OCI-LY7 (cell line): Measurements from ENCODE around the gene RIN1. TPM values are rescaled to one million over a fixed set of nuclear protein-coding genes. Genes with fewer than 3 reads are reported as not detected.
A peak's percentile ranks its signal among the peaks of the same experiment; 100 is the strongest.

Source experiments
- BruUV-seq: library from RNA; stranded (reverse); fragments of 400-500 nt; replicated peaks from 2 replicates; lab custom pipeline; 2021; lab: Mats Ljungman, UMichigan
- CTCF ChIA-PET: fragments of 300-600 bp; sonication (Branson Sonifier 250); formaldehyde crosslinking; loops from one replicate; lab custom pipeline; 2022; ENCODE audit warnings: antibody characterized with exemption; ENCODE audit not compliant: unreplicated experiment; lab: Charles Lee
- POLR2A ChIA-PET: fragments of 300-600 bp; sonication (Branson Sonifier 250); formaldehyde crosslinking; loops from one replicate; lab custom pipeline; 2022; ENCODE audit warnings: antibody characterized with exemption; lab: Charles Lee
- DNase-seq: peaks from one replicate; pipeline ENCODE4 v3.0.0-alpha.2; 2015; ENCODE audit warnings: low spot score
- H2AFZ ChIP-seq: fragments of 200-600 bp; sonication (generic), shearing (Covaris generic); 2 replicates; pipeline ENCODE4 v1.6.1; 2014; ENCODE audit warnings: mild to moderate bottlenecking, antibody characterized with exemption, low read length, moderate library complexity
- H3K27ac ChIP-seq: fragments of 200-600 bp; sonication (generic); 2 replicates; pipeline ENCODE4 v1.5.1; 2014; ENCODE audit warnings: mixed run types, low read depth, mild to moderate bottlenecking, moderate library complexity, low read length, inconsistent platforms; ENCODE audit not compliant: poor library complexity, severe bottlenecking
- H3K36me3 ChIP-seq: fragments of 200-600 bp; sonication (generic); 2 replicates; pipeline ENCODE4 v1.6.1; 2014; ENCODE audit warnings: mild to moderate bottlenecking, antibody characterized with exemption, low read length, moderate library complexity, mixed read lengths; ENCODE audit not compliant: insufficient read depth
- H3K4me1 ChIP-seq: fragments of 200-600 bp; sonication (generic); 2 replicates; pipeline ENCODE4 v1.5.1; 2014; ENCODE audit warnings: mild to moderate bottlenecking, low read length; ENCODE audit not compliant: insufficient read depth, poor library complexity, severe bottlenecking
- H3K4me2 ChIP-seq: fragments of 200-600 bp; sonication (generic); 2 replicates; pipeline ENCODE4 v1.6.1; 2014; ENCODE audit warnings: mild to moderate bottlenecking, low read length
- H3K4me3 ChIP-seq: fragments of 200-600 bp; sonication (generic); 2 replicates; pipeline ENCODE4 v1.5.1; 2014; ENCODE audit warnings: mild to moderate bottlenecking, low read depth, low read length; ENCODE audit not compliant: poor library complexity, severe bottlenecking
- H3K79me2 ChIP-seq: fragments of 200-600 bp; sonication (generic); 2 replicates; pipeline ENCODE4 v1.6.1; 2016; ENCODE audit warnings: low read depth, mild to moderate bottlenecking, low read length, moderate library complexity, mixed read lengths; ENCODE audit not compliant: insufficient read depth
- H3K9me2 ChIP-seq: fragments of 200-600 bp; sonication (generic); 2 replicates; pipeline ENCODE4 v1.6.1; 2016; ENCODE audit warnings: mild to moderate bottlenecking, low read length, mixed read lengths; ENCODE audit not compliant: insufficient read depth
- H3K9me3 ChIP-seq: fragments of 200-600 bp; sonication (generic); 2 replicates; pipeline ENCODE4 v1.6.1; 2014; ENCODE audit warnings: mild to moderate bottlenecking, mixed run types, low read length, mixed read lengths
- H4K20me1 ChIP-seq: fragments of 200-600 bp; sonication (generic); 2 replicates; pipeline ENCODE4 v1.6.1; 2014; ENCODE audit warnings: mild to moderate bottlenecking, antibody characterized with exemption, low read length, moderate library complexity, mixed read lengths; ENCODE audit not compliant: insufficient read depth
- EZH2phosphoT487 ChIP-seq: fragments of 200-600 bp; sonication (generic); IDR thresholded peaks from 2 replicates; pipeline ENCODE4 v1.6.1; 2018; ENCODE audit warnings: low read depth, borderline replicate concordance, mild to moderate bottlenecking, mixed run types, antibody characterized with exemption, low read length, moderate library complexity, mixed read lengths
- intact Hi-C: fragments of 100-400 bp; cut with micrococcal nuclease; formaldehyde crosslinking; loops from one replicate; pipeline ENCODE4 v1.10.0; 2022; ENCODE audit not compliant: unreplicated experiment
- total RNA-seq, 2 experiments: library from RNA; depleted of rRNA in 1 of 2; stranded (reverse); fragments of >200 nt in 1 of 2; shearing (Covaris generic) in 1 of 2; gene quantifications; 2 replicates each; pipeline ENCODE4 v1.2.3, GENCODE V29; 2014 to 2022
- TF ChIP-seq, protein P1 (sequence below): fragments of 200-600 bp; sonication (generic); conservative IDR thresholded peaks from 2 replicates; pipeline ENCODE4 v1.5.1; 2014; ENCODE audit warnings: mild to moderate bottlenecking, antibody characterized with exemption, low read length, moderate library complexity, mixed read lengths

Gene RIN1
- total RNA-seq, 2 experiments from 2014 or later, result 1.6 to 2.9 TPM

DNA sequence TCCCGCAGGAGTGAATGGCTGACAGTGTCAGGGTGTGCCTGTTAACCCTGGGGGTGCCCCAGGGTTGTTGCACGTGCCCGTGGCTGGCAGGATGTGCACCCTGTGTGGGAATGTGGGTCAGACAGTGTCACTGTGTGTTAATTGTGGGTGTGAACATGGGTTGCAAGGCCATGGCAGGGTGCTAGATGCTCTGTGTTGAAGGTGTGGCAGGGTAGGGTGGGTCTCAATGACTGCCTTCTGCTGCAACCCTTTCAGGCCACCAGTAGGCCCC is 8.3 kb downstream of the RIN1 start:
- intact Hi-C loops, result loop anchor here (1.0 to 2.0 kb wide), 2 partner anchors 16 to 39 kb away; partner anchors contain the start of gene YIF1A
- DNase-seq, result no peak
- H3K4me3 ChIP-seq, result no peak overlapping the region
- BruUV-seq, result no TSS peak
- ChIA-PET POLR2A (no interaction called here), CTCF (no interaction called here)
- H3K4me1 ChIP-seq, result peaks cover 46% of the 10 kb centered on the region
- H3K9me3 ChIP-seq, result no peaks in the 10 kb centered on the region
- H2AFZ ChIP-seq, result peak overlapping the region; percentile 96; the same call in 1 of the 2 replicates
- no peaks in the 10 kb centered on the region for H3K9me2 ChIP-seq
- no peaks in the 10 kb centered on the region for H3K36me3 ChIP-seq
- no peak for TF ChIP-seq EZH2phosphoT487
- TF ChIP-seq, protein P1, sequence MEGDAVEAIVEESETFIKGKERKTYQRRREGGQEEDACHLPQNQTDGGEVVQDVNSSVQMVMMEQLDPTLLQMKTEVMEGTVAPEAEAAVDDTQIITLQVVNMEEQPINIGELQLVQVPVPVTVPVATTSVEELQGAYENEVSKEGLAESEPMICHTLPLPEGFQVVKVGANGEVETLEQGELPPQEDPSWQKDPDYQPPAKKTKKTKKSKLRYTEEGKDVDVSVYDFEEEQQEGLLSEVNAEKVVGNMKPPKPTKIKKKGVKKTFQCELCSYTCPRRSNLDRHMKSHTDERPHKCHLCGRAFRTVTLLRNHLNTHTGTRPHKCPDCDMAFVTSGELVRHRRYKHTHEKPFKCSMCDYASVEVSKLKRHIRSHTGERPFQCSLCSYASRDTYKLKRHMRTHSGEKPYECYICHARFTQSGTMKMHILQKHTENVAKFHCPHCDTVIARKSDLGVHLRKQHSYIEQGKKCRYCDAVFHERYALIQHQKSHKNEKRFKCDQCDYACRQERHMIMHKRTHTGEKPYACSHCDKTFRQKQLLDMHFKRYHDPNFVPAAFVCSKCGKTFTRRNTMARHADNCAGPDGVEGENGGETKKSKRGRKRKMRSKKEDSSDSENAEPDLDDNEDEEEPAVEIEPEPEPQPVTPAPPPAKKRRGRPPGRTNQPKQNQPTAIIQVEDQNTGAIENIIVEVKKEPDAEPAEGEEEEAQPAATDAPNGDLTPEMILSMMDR, result no peak
- H3K4me2 ChIP-seq, result peak overlapping the region; percentile 75
- H3K79me2 ChIP-seq, result no peaks in the 10 kb centered on the region
- H3K27ac ChIP-seq, result peak overlapping the region; percentile 45
- no peaks in the 10 kb centered on the region for H4K20me1 ChIP-seq

- ChIA-PET POLR2A (interaction anchor here (1.6 kb wide), 1 partner anchor 15 kb away, joined by 7 read pairs; no protein-coding TSS in a partner anchor), CTCF (no interaction called here)
- H3K4me2 ChIP-seq, result peak overlapping the region; percentile 75
- peaks cover 46% of the 10 kb centered on the region for H3K4me1 ChIP-seq
- H2AFZ ChIP-seq, result peak overlapping the region; percentile 96; the same call in 1 of the 2 replicates
- DNase-seq, result no peak
- H3K27ac ChIP-seq, result peak overlapping the region; percentile 54
- no peak for TF ChIP-seq EZH2phosphoT487
- TF ChIP-seq, protein P1, result no peak
- H3K79me2 ChIP-seq, result no peaks in the 10 kb centered on the region
- intact Hi-C loops, result loop anchor here (1.0 to 2.0 kb wide), 2 partner anchors 15 to 39 kb away; partner anchors contain the start of gene YIF1A
- no peak overlapping the region for H3K4me3 ChIP-seq
- no peaks in the 10 kb centered on the region for H3K36me3 ChIP-seq
- no peaks in the 10 kb centered on the region for H3K9me2 ChIP-seq
- no peaks in the 10 kb centered on the region for H4K20me1 ChIP-seq
- H3K9me3 ChIP-seq, result no peaks in the 10 kb centered on the region
- BruUV-seq, result no TSS peak
These were observed 8.8 kb downstream of the RIN1 start for GRCh38 chr11:66327171-66328030.
